Muscle of leg (tissue), 11 donors: Measurements from ENCODE around the gene CLN6. TPM values are rescaled to one million over a fixed set of nuclear protein-coding genes. Genes with fewer than 3 reads are reported as not detected.

Source experiments
- DNase-seq: peaks from one replicate; pipeline ENCODE4 v3.0.0; 2013
- H3K27ac ChIP-seq: one replicate; pipeline ENCODE4 v1.5.1; 2013; ENCODE audit warnings: mild to moderate bottlenecking, low read length, control low read depth
- H3K27me3 ChIP-seq: one replicate; pipeline ENCODE4 v1.6.1; 2013; ENCODE audit warnings: low read length; ENCODE audit not compliant: control insufficient read depth, insufficient read depth
- H3K36me3 ChIP-seq: one replicate; pipeline ENCODE4 v1.6.1; 2013; ENCODE audit warnings: low read length; ENCODE audit not compliant: control insufficient read depth, insufficient read depth
- H3K4me1 ChIP-seq: one replicate; pipeline ENCODE4 v1.6.1; 2013; ENCODE audit warnings: low read length; ENCODE audit not compliant: control insufficient read depth, insufficient read depth
- H3K4me3 ChIP-seq: one replicate; pipeline ENCODE4 v1.5.1; 2013; ENCODE audit warnings: low read length, control low read depth
- H3K9me3 ChIP-seq: replicated peaks from 2 replicates; pipeline ENCODE4 v1.6.1; 2013; ENCODE audit warnings: low read depth, low read length; ENCODE audit not compliant: control insufficient read depth
- WGBS: methylation state at CpG from one replicate; pipeline ENCODE4 v1.1.5; 2013; ENCODE audit warnings: missing lambda C conversion rate; ENCODE audit not compliant: insufficient coverage; 5-methylcytosine and 5-hydroxymethylcytosine counted together
- polyA plus RNA-seq, 8 donors: library from polyadenylated mRNA; unstranded; fragments of 120-200 nt; gene quantifications; one replicate each; pipeline versions ENCODE4 v1.2.1 to v1.2.3, GENCODE V29; 2013; ENCODE audit warnings: inconsistent platforms in 1 of 8, low replicate concordance in 1 of 8; ENCODE audit not compliant: insufficient read length in 8 of 8, insufficient read depth in 1 of 8
- total RNA-seq: library from RNA; stranded (reverse); fragments of 120-200 nt; gene quantifications from one replicate; pipeline ENCODE4 v1.2.4, GENCODE V29; 2013

The CLN6 gene
- total and polyA plus RNA-seq, 9 donors = 8.2 to 22.0 (median 16.5) TPM

GRCh38 chr15:68201153-68201878 lies 28.2 kb downstream of the CLN6 start:
- H3K27me3 ChIP-seq = no peaks in the 10 kb centered on the region
- 76% methylated on average over 7 of the region's 7 CpGs for WGBS
- H3K9me3 ChIP-seq = no peaks in the 10 kb centered on the region
- no peak for DNase-seq
- no peak overlapping the region for H3K27ac ChIP-seq
- H3K4me3 ChIP-seq = no peak overlapping the region
- no peaks in the 10 kb centered on the region for H3K36me3 ChIP-seq
- peaks cover 53% of the 10 kb centered on the region for H3K4me1 ChIP-seq

DNA sequence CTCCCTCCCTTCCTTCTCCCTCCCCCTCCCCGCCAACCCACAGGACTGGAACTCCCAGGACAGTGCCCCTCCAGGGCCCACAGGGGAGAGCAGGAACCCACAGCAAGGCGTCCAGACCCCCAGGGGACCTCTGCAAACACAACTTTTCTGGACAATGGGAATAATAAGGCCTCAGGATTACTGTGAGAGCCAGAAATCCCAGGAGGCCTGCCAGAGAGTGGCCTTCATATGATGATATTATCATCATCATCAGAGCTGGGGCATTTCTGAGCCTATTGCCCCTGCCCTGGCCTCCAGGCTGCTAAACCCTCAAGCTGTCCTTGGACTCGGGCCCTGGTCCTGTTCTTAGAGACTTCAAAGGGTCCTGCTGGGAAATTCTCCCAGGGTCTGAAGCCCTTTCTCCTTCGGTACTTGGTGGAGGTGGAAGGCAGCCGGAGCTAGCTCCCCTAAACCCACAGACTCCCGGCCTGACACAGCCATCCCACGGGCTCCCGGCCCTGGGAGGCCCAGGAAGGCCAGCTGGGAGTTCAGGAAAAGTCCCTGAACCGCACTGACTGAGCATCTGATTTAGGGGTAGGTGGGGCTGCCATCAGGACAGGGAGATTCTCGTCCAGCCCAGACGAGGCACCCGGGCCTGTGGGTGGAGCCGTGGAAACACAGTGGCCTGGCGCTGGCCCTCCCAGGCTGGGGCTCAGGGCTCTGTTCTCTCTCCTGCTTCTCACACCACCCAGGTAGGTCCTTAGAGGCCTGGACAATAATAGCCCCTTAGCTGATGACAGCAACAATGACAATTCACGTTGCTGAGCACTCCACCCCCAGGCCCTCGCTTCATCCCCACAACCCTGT lies 29.3 kb downstream of the CLN6 start:
- no peaks in the 10 kb centered on the region for H3K9me3 ChIP-seq
- no peaks in the 10 kb centered on the region for H3K36me3 ChIP-seq
- H3K27me3 ChIP-seq = no peaks in the 10 kb centered on the region
- H3K27ac ChIP-seq = no peak overlapping the region
- H3K4me3 ChIP-seq = no peak overlapping the region
- H3K4me1 ChIP-seq = peaks cover 42% of the 10 kb centered on the region
- 36% methylated on average over 8 of the region's 16 CpGs for WGBS
- DNase-seq = no peak

- no peaks in the 10 kb centered on the region for H3K9me3 ChIP-seq
- WGBS = 54% methylated on average over 10 of the region's 11 CpGs
- no peak overlapping the region for H3K4me3 ChIP-seq
- no peak overlapping the region for H3K27ac ChIP-seq
- no peaks in the 10 kb centered on the region for H3K36me3 ChIP-seq
- no peak for DNase-seq
- H3K4me1 ChIP-seq = peaks cover 33% of the 10 kb centered on the region
- no peaks in the 10 kb centered on the region for H3K27me3 ChIP-seq
Observed at GRCh38 chr15:68199340-68199739, 30.2 kb downstream of the CLN6 start.

DNA sequence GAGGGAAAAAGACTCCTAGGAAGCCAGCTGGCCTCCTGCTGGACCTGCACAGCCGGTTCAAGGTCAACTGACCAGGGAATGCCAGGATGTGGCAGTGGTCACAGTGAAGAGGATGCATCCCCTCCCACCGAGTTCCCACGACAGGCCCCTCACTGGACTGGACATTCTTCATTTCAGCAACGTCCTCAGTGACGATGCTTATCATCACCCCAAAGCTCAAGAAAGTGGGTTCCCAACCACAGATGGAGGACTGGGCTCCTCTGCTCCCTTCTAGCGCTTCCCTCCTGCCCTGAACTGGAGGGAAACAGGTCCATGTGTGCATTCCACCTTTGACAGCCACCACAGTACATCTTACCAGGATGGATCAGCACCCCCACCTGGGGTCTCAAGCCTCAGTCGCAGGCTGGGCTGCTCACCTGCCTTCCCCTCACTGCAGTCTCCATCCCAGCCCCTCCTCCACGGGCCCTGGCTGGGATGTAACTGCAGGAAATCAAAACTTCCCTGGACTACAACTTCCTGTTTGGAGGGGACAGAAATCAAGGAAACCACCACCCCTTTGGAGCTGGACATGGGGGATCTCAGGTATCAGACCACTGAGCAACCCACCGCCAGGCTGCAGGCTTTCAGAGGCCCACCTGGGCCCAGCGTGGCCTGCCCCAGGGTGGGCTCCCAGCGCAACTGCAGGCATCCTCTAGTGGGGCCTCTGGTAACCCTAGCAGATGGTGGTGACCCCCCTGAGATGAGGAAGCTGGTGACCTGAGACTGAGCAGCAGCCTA lies 31.7 kb downstream of the CLN6 start:
- H3K9me3 ChIP-seq = no peaks in the 10 kb centered on the region
- peaks cover 14% of the 10 kb centered on the region for H3K36me3 ChIP-seq
- 87% methylated on average over 7 of the region's 11 CpGs for WGBS
- H3K27me3 ChIP-seq = no peaks in the 10 kb centered on the region
- peaks cover 27% of the 10 kb centered on the region for H3K4me1 ChIP-seq
- no peak overlapping the region for H3K27ac ChIP-seq
- no peak overlapping the region for H3K4me3 ChIP-seq
- no peak for DNase-seq

GRCh38 chr15:68197170-68197492 lies 32.4 kb downstream of the CLN6 start:
- Histone ChIP-seq H3K4me3 (no peak overlapping the region), H3K9me3 (no peaks in the 10 kb centered on the region), H3K4me1 (peaks cover 27% of the 10 kb centered on the region), H3K27ac (no peak overlapping the region), H3K27me3 (no peaks in the 10 kb centered on the region), H3K36me3 (peaks cover 21% of the 10 kb centered on the region)
- DNase-seq = no peak
- 88% methylated on average over 5 of the region's 8 CpGs for WGBS

DNA sequence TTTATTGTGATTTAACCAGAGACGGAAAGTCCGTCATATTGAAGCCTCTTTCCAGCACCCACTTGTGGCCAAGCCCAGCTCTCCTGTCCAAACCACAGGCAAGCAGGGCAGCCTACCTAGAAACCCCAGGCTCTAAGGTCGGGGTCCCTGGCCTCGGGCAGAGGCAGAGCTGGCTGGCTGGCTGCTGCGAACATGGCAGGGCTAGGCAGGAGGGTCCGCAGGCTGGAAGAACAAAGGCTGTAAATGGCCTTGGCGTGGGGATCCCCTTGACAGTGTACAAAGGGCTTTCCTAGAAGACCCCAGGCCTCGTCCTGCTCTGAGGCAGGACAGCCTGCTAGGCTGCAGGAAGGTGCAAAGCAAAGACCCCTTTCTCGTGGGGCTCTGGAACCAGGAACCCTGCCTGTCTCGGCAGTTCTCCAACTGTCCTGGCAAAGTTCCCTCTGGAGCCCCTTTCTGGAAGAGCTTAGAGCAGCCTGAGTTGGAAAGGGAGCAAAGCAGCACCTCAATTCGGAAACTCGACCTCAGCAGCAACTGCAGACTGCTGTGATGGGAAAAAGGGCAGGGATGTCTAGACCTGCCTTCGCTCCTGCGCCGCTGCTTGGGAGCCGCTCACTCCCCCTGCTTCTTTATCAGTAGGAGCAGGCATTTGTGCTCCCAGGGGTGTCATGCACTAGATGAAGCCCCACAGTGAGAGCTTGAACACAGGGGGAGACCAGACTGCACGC lies 32.9 kb downstream of the CLN6 start:
- H3K4me3 ChIP-seq = no peak overlapping the region
- H3K4me1 ChIP-seq = peaks cover 27% of the 10 kb centered on the region
- DNase-seq = no peak
- no peaks in the 10 kb centered on the region for H3K9me3 ChIP-seq
- H3K27ac ChIP-seq = no peak overlapping the region
- H3K36me3 ChIP-seq = peaks cover 25% of the 10 kb centered on the region
- H3K27me3 ChIP-seq = no peaks in the 10 kb centered on the region
- 63% methylated on average over 17 of the region's 17 CpGs for WGBS

DNA sequence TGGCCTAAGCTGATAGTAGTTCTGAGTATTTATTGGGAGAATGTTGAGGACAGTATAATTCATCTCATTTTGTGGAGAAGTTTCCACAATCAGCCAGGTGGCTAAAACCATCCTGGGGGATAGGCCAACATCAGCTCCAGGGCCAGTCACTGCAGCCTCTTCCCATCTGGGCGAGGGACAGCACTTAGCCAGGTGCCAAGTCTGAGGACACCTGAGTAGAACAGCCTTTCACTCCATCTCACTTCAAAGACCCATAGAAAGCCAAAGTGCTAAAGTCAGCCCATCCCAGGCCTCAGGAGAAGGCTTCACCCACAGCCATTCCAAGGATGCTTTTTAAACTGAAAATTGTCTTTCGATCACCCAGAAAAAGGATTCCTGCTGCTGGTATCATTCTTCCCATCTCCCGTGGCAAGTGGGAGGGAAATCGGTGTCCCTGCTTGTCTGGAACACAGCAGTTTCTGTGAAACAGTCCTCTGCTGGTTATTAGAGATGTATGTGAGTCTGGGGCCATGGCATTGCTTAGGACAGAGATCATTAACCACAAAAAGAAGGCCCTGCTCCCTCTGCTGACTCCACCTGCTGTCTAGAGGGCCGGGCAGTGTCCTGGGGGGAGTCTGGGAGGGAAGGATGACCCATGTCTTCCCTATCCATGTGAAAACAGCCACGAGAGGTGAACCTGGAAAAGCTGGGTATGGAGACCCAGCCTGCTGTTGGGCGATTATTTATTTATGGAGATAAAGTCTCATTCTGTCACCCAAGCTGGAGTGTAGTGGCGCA lies 34.0 kb downstream of the CLN6 start:
- no peak for DNase-seq
- Histone ChIP-seq H3K4me3 (no peak overlapping the region), H3K27me3 (no peaks in the 10 kb centered on the region), H3K4me1 (peaks cover 24% of the 10 kb centered on the region), H3K9me3 (no peaks in the 10 kb centered on the region), H3K27ac (no peak overlapping the region), H3K36me3 (peaks cover 25% of the 10 kb centered on the region)
- whole genome bisulfite sequencing = 90% methylated on average over 3 of the region's 8 CpGs

- Histone ChIP-seq H3K9me3 (no peaks in the 10 kb centered on the region), H3K4me1 (peaks cover 16% of the 10 kb centered on the region), H3K36me3 (peaks cover 30% of the 10 kb centered on the region), H3K27ac (no peak overlapping the region), H3K27me3 (no peaks in the 10 kb centered on the region), H3K4me3 (no peak overlapping the region)
- DNase-seq = no peak
- WGBS = 52% methylated on average over 2 of the region's 5 CpGs
Observed at GRCh38 chr15:68192804-68193486, 36.6 kb downstream of the CLN6 start.

DNA sequence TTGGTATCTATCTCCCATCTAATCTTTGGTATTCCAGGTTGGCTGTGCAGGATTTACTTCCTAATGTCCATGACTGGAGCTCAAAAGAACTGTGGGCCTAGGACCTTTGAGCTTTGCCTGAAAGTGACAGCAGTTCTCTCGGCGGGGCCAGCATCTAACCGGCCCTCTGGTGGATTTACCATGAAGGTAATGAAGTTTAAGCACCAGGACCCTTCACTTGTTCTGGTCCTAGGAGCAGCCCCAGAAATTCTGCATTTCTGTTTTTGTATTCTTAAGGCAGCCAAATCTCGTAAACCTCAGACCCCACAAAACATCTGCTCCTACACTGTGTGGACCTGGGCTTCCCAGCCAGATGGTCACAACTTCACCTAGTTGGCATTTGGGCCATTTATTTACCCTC lies 37.4 kb downstream of the CLN6 start:
- H3K4me1 ChIP-seq = peaks cover 13% of the 10 kb centered on the region
- no peaks in the 10 kb centered on the region for H3K9me3 ChIP-seq
- H3K4me3 ChIP-seq = no peak overlapping the region
- peaks cover 30% of the 10 kb centered on the region for H3K36me3 ChIP-seq
- no peak overlapping the region for H3K27ac ChIP-seq
- DNase-seq = no peak
- 82% methylated on average over 1 of the region's 4 CpGs for WGBS
- H3K27me3 ChIP-seq = no peaks in the 10 kb centered on the region
